ENCODE measurements around the gene WWC2.
A peak's percentile ranks its signal among the peaks of the same experiment; 100 is the strongest.

The WWC2 gene

DNA sequence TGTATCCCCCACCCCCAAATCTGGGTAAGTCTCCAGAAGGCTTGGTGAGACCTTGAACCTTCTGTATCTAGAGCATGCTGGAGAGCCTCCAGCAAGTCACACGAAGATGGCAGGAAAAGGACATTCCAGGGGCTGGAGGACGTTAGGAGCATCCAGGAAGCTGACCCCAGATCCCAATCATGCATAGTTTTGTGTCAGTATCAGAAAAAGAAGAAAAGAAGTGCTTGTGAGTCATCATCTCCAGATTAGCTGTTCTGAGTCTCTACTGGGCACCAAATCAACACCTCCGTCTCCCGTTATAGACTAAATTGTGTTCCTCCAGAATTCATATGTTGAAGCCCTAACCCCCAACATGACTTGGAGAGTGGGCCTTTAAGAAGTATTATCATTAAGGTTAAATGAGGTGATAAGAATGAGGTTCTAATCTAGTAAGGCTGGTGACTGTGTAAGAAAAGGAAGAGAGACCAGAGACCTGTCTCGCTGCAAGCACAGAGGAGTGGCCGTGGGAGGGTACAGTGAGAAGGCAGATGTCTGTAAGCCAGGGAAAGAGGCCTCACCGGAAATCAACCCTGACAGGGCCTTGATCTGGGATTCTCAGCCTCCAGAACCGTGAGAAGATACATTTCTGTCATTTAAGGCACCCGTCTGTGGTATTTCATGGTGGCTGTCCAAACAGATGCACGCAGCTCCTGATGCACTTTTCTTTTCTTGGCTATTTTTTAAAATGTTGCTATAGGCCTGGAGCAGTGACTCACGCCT lies 261.3 kb downstream of the WWC2 start:
- DNase-seq: peak; percentile 25

DNA sequence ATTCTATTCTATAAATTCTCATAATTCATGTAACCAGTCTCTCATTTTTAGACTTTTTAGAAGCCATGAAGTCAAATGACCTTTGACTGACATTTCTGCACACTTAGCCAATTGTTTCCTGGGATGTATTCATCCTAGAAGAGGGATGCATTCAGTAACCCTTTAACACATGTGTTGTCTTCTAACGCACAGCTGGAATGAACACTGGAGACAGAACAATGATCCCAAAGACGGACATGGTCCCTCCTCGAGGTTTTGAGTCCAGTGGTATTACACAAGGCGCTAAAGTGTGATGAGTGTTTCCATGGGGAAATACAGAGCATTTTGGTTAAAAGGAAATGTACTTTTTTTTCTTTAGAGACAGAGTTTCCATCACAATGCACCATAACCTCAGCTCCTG lies 263.0 kb downstream of the WWC2 start:
- DNase-seq: no peak

DNA sequence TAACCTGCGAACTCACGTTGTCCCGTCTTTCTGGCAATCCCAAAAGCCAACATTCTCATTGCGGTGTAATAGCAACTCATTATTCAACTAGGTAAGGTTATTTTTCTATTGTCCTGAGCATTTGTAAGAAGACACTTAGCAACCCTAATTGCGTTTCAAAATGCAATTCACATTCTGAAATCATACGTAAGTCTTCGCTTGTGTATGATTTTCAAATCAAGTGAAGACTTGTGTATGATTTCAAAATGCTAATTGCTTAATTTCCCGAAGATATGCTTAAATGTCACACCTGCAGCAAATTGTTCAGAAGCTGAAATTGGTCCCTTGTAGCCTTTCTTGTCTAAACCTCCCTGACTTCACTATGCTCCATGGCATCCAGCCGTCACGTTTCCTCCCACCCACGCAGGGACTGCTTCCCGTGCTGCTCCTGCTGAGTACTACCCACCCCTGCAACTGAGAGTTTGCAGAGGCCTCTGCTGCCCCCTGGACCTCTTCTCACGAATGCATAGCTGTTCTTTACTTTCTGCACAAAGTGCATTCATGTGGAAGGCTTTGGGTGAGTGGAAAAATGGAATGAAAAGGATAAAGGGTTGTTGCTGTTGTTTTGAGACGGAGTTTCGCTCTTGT lies 264.0 kb downstream of the WWC2 start:
- DNase-seq: no peak

DNA sequence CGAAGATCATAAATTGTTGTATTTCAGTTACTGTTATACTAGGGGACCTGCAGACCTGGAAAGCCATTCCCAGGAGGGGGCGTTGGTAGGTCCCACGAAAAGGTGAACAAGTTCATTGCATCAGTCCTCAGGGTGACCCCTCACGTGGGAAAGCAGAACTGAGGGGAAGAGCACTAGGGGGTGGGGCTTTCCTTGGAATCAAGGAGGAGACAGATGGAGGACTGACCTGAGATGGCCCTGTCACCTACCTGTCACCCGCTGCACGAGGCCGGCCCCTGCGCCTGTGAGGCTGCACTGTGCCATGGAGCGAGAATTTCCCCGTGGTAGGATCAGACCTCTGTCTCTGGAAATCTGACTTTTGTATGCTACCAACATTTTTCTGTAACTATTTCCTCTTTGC lies 265.0 kb downstream of the WWC2 start:
- no peak for DNase-seq

DNA sequence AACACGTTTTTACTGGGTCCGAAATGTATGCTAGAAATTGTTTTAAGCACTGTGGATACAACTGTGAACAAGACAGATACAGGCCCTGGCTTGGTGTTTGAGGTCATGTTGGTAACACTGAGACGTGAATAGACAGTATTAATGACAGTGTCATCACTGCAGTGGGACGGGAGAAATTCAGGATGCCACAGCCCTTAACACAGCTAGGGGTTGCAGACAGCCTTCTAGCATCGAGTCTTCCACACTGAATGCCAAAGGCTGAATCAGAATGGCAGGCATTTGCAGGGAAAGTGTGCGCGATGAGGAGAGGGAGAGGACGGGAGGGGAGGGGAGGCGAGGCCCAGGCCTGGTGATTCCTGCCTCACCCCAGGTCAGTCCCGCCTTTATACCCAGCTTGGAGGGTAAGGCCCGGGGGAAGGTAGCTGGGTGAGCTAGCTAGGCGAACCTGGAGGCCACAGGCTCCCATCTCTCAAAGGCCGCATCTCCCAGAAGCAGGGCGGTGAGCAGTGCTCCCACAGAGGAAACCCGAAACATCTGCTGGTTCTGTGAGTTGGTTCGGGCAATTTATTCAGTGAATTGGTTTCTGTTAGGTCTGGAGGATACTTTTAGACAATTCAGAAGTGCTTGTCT lies 267.3 kb downstream of the WWC2 start:
- no peak for DNase-seq

DNA sequence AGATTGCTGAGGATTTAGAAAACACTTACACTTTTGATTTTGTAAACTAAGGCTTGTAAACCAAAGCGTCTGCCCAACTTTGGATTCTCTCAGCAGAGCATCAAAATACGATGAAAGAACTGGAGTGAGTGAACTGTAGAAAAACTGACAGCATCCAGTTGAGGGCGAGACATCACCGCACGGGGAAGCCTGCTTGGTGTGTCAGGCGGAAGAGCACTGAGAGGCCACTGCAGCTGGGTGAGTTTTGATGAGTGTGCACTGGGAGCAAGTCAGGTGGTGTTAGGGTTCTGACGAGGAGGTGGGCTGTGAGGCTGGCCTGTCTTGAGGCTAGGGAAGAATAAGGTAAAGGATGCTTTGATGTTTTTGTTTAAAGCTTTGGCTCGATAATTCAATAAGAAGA lies 270.0 kb downstream of the WWC2 start:
- DNase-seq: no peak

Data from hematopoietic multipotent progenitor cell treated with erythropoietin and hydrocortisone succinate and interleukin-3 and kit ligand, for 6 days (in vitro differentiated cells).